WTC11 (cell line): ENCODE measurements around the gene ALK. TPM values are rescaled to one million over a fixed set of nuclear protein-coding genes. Genes with fewer than 3 reads are reported as not detected.

ENCODE experiments used
- ATAC-seq: fragments of 200-7000 bp; cut with Tn5 transposase; 2 replicates; pipeline ENCODE4 v1.10.0; 2021; ENCODE audit warnings: mild to moderate bottlenecking, moderate library complexity
- CTCF ChIA-PET: fragments of 300-600 bp; sonication (Branson Sonifier 250); formaldehyde crosslinking; loops from one replicate; lab custom pipeline; 2021; ENCODE audit warnings: antibody characterized with exemption; lab: Charles Lee
- POLR2A ChIA-PET: fragments of 350-600 bp; sonication (Branson Sonifier 250); formaldehyde crosslinking; loops from one replicate; lab custom pipeline; 2021; ENCODE audit warnings: antibody characterized with exemption; lab: Charles Lee
- DNase-seq: peaks from one replicate; pipeline ENCODE4 v3.0.0; 2021; ENCODE audit warnings: low spot score
- H3K27ac Mint-ChIP-seq: 2 replicates; pipeline ENCODE4 v1.8.0; 2021; ENCODE audit warnings: mixed read lengths
- H3K27me3 Mint-ChIP-seq: 2 replicates; pipeline ENCODE4 v1.8.0; 2021; ENCODE audit warnings: low read depth, mild to moderate bottlenecking, moderate library complexity, mixed read lengths
- H3K36me3 Mint-ChIP-seq: 2 replicates; pipeline ENCODE4 v1.8.0; 2021; ENCODE audit warnings: mixed read lengths
- H3K4me1 Mint-ChIP-seq: 2 replicates; pipeline ENCODE4 v1.8.0; 2022; ENCODE audit warnings: mixed read lengths
- H3K4me3 Mint-ChIP-seq: 2 replicates; pipeline ENCODE4 v1.8.0; 2021; ENCODE audit warnings: mild to moderate bottlenecking, moderate library complexity, mixed read lengths
- H3K9me3 Mint-ChIP-seq: 2 replicates; pipeline ENCODE4 v1.8.0; 2021; ENCODE audit warnings: mixed read lengths
- ETV6 ChIP-seq: sonication (generic); formaldehyde crosslinking; IDR thresholded peaks from 2 replicates; pipeline ENCODE4 v1.8.1; 2022; ENCODE audit warnings: mild to moderate bottlenecking, missing genetic modification reagents
- MAX ChIP-seq: sonication (generic); formaldehyde crosslinking; IDR thresholded peaks from 2 replicates; pipeline ENCODE4 v1.8.0; 2022; ENCODE audit warnings: mild to moderate bottlenecking, missing genetic modification reagents
- MLX ChIP-seq: sonication (generic); formaldehyde crosslinking; IDR thresholded peaks from 2 replicates; pipeline ENCODE4 v1.8.1; 2023; ENCODE audit warnings: mild to moderate bottlenecking, missing genetic modification reagents, moderate library complexity
- NR1H2 ChIP-seq: sonication (generic); formaldehyde crosslinking; IDR thresholded peaks from 2 replicates; pipeline ENCODE4 v1.9.0; 2021; ENCODE audit warnings: mild to moderate bottlenecking, moderate library complexity, missing genetic modification reagents
- NR3C1 ChIP-seq: sonication (generic); formaldehyde crosslinking; conservative IDR thresholded peaks from 2 replicates; pipeline ENCODE4 v1.8.1; 2023; ENCODE audit warnings: low read depth, mild to moderate bottlenecking, missing genetic modification reagents
- TP53 ChIP-seq: sonication (generic); formaldehyde crosslinking; IDR thresholded peaks from 2 replicates; pipeline ENCODE4 v1.8.1; 2023; ENCODE audit warnings: mild to moderate bottlenecking, missing genetic modification reagents
- ZNF138 ChIP-seq: sonication (generic); formaldehyde crosslinking; conservative IDR thresholded peaks from 2 replicates; pipeline ENCODE4 v1.8.1; 2022; ENCODE audit warnings: mild to moderate bottlenecking, moderate library complexity, missing genetic modification reagents
- ZNF232 ChIP-seq: sonication (generic); formaldehyde crosslinking; IDR thresholded peaks from 2 replicates; pipeline ENCODE4 v1.8.0; 2022; ENCODE audit warnings: mild to moderate bottlenecking, missing genetic modification reagents
- ZNF263 ChIP-seq: sonication (generic); formaldehyde crosslinking; IDR thresholded peaks from 2 replicates; pipeline ENCODE4 v1.8.1; 2022; ENCODE audit warnings: low read depth, mild to moderate bottlenecking, moderate library complexity, missing genetic modification reagents
- total RNA-seq: library from RNA; stranded (reverse); gene quantifications from 3 replicates; pipeline ENCODE4 v1.2.3, GENCODE V29; 2021
- TF ChIP-seq, protein P1 (sequence below): fragments of 250-450 bp; sonication (Bioruptor Pico); IDR thresholded peaks from 2 replicates; pipeline ENCODE4 v1.9.0; 2021; ENCODE audit warnings: mild to moderate bottlenecking, borderline replicate concordance
- TF ChIP-seq, protein P2 (sequence below): sonication (generic); formaldehyde crosslinking; IDR thresholded peaks from 2 replicates; pipeline ENCODE4 v1.8.0; 2022; ENCODE audit warnings: mild to moderate bottlenecking, missing genetic modification reagents
- TF ChIP-seq, protein P3 (sequence below): sonication (generic); formaldehyde crosslinking; IDR thresholded peaks from 2 replicates; pipeline ENCODE4 v1.8.1; 2023; ENCODE audit warnings: mild to moderate bottlenecking, missing genetic modification reagents, borderline replicate concordance
- TF ChIP-seq, protein P4 (sequence below): fragments of 250-450 bp; sonication (Bioruptor Pico); IDR thresholded peaks from 2 replicates; pipeline ENCODE4 v1.8.0; 2021; ENCODE audit warnings: mild to moderate bottlenecking
- TF ChIP-seq, protein P5 (sequence below): fragments of 200-600 bp; IDR thresholded peaks from 2 replicates; pipeline ENCODE4 v1.8.0; 2022; ENCODE audit warnings: antibody characterized with exemption
- TF ChIP-seq, protein P6 (sequence below): sonication (generic); formaldehyde crosslinking; IDR thresholded peaks from 2 replicates; pipeline ENCODE4 v1.8.0; 2022; ENCODE audit warnings: mild to moderate bottlenecking, missing genetic modification reagents

The ALK gene
- total RNA-seq, 1 experiment from 2014 or later, result not detected

GRCh38 chr2:29519338-29519925 lies 402.0 kb downstream of the ALK start (continued):
- TF ChIP-seq, protein P1, sequence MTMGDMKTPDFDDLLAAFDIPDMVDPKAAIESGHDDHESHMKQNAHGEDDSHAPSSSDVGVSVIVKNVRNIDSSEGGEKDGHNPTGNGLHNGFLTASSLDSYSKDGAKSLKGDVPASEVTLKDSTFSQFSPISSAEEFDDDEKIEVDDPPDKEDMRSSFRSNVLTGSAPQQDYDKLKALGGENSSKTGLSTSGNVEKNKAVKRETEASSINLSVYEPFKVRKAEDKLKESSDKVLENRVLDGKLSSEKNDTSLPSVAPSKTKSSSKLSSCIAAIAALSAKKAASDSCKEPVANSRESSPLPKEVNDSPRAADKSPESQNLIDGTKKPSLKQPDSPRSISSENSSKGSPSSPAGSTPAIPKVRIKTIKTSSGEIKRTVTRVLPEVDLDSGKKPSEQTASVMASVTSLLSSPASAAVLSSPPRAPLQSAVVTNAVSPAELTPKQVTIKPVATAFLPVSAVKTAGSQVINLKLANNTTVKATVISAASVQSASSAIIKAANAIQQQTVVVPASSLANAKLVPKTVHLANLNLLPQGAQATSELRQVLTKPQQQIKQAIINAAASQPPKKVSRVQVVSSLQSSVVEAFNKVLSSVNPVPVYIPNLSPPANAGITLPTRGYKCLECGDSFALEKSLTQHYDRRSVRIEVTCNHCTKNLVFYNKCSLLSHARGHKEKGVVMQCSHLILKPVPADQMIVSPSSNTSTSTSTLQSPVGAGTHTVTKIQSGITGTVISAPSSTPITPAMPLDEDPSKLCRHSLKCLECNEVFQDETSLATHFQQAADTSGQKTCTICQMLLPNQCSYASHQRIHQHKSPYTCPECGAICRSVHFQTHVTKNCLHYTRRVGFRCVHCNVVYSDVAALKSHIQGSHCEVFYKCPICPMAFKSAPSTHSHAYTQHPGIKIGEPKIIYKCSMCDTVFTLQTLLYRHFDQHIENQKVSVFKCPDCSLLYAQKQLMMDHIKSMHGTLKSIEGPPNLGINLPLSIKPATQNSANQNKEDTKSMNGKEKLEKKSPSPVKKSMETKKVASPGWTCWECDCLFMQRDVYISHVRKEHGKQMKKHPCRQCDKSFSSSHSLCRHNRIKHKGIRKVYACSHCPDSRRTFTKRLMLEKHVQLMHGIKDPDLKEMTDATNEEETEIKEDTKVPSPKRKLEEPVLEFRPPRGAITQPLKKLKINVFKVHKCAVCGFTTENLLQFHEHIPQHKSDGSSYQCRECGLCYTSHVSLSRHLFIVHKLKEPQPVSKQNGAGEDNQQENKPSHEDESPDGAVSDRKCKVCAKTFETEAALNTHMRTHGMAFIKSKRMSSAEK (CRISPR knock-in tag), result no peak
- TF ChIP-seq, protein P2, sequence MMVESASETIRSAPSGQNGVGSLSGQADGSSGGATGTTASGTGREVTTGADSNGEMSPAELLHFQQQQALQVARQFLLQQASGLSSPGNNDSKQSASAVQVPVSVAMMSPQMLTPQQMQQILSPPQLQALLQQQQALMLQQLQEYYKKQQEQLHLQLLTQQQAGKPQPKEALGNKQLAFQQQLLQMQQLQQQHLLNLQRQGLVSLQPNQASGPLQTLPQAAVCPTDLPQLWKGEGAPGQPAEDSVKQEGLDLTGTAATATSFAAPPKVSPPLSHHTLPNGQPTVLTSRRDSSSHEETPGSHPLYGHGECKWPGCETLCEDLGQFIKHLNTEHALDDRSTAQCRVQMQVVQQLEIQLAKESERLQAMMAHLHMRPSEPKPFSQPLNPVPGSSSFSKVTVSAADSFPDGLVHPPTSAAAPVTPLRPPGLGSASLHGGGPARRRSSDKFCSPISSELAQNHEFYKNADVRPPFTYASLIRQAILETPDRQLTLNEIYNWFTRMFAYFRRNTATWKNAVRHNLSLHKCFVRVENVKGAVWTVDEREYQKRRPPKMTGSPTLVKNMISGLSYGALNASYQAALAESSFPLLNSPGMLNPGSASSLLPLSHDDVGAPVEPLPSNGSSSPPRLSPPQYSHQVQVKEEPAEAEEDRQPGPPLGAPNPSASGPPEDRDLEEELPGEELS (CRISPR knock-in tag), result no peak
- no peak for TF ChIP-seq ZNF138 (CRISPR knock-in tag)
- TF ChIP-seq, all 79 proteins: peak for 0

GRCh38 chr2:29518646-29519337 lies 402.6 kb downstream of the ALK start:
- no peak overlapping the region for H3K4me3 Mint-ChIP-seq

DNA sequence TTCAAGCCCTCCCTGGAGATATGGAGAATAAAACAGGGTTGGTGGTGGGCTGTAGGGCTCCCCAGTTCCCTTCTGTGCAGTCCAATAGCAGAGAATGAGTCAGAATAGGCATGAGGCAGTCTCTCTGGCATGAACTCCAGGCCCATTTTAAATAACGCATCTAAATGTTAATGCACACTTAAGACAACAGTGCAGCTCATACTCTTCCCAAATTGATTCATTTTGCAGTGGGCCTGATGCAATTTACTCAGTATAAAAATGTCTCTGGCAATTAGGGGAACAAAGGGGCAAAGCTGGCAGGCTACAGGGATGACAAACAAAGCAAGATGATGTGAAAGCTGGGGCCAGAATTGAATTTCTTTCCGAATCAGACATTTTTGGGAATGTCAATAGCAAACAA lies 403.4 kb downstream of the ALK start:
- Mint-ChIP-seq H3K36me3 (no peaks in the 10 kb centered on the region), H3K27me3 (no peaks in the 10 kb centered on the region), H3K27ac (no peak overlapping the region), H3K9me3 (peaks cover 18% of the 10 kb centered on the region), H3K4me3 (no peak overlapping the region), H3K4me1 (peaks cover 13% of the 10 kb centered on the region)
- no peak for DNase-seq
- ATAC-seq, result no peak
- CTCF ChIA-PET, result no interaction called here
- POLR2A ChIA-PET, result no interaction called here
- TF ChIP-seq MAX (CRISPR knock-in tag), result no peak
- TF ChIP-seq, protein P3, sequence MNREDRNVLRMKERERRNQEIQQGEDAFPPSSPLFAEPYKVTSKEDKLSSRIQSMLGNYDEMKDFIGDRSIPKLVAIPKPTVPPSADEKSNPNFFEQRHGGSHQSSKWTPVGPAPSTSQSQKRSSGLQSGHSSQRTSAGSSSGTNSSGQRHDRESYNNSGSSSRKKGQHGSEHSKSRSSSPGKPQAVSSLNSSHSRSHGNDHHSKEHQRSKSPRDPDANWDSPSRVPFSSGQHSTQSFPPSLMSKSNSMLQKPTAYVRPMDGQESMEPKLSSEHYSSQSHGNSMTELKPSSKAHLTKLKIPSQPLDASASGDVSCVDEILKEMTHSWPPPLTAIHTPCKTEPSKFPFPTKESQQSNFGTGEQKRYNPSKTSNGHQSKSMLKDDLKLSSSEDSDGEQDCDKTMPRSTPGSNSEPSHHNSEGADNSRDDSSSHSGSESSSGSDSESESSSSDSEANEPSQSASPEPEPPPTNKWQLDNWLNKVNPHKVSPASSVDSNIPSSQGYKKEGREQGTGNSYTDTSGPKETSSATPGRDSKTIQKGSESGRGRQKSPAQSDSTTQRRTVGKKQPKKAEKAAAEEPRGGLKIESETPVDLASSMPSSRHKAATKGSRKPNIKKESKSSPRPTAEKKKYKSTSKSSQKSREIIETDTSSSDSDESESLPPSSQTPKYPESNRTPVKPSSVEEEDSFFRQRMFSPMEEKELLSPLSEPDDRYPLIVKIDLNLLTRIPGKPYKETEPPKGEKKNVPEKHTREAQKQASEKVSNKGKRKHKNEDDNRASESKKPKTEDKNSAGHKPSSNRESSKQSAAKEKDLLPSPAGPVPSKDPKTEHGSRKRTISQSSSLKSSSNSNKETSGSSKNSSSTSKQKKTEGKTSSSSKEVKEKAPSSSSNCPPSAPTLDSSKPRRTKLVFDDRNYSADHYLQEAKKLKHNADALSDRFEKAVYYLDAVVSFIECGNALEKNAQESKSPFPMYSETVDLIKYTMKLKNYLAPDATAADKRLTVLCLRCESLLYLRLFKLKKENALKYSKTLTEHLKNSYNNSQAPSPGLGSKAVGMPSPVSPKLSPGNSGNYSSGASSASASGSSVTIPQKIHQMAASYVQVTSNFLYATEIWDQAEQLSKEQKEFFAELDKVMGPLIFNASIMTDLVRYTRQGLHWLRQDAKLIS (CRISPR knock-in tag), result no peak
- no peak for TF ChIP-seq ETV6 (CRISPR knock-in tag)
- TF ChIP-seq NR3C1 (CRISPR knock-in tag), result no peak
- no peak for TF ChIP-seq TP53 (CRISPR knock-in tag)
- TF ChIP-seq, protein P4, sequence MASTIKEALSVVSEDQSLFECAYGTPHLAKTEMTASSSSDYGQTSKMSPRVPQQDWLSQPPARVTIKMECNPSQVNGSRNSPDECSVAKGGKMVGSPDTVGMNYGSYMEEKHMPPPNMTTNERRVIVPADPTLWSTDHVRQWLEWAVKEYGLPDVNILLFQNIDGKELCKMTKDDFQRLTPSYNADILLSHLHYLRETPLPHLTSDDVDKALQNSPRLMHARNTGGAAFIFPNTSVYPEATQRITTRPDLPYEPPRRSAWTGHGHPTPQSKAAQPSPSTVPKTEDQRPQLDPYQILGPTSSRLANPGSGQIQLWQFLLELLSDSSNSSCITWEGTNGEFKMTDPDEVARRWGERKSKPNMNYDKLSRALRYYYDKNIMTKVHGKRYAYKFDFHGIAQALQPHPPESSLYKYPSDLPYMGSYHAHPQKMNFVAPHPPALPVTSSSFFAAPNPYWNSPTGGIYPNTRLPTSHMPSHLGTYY (CRISPR knock-in tag), result no peak
- TF ChIP-seq, protein P5, sequence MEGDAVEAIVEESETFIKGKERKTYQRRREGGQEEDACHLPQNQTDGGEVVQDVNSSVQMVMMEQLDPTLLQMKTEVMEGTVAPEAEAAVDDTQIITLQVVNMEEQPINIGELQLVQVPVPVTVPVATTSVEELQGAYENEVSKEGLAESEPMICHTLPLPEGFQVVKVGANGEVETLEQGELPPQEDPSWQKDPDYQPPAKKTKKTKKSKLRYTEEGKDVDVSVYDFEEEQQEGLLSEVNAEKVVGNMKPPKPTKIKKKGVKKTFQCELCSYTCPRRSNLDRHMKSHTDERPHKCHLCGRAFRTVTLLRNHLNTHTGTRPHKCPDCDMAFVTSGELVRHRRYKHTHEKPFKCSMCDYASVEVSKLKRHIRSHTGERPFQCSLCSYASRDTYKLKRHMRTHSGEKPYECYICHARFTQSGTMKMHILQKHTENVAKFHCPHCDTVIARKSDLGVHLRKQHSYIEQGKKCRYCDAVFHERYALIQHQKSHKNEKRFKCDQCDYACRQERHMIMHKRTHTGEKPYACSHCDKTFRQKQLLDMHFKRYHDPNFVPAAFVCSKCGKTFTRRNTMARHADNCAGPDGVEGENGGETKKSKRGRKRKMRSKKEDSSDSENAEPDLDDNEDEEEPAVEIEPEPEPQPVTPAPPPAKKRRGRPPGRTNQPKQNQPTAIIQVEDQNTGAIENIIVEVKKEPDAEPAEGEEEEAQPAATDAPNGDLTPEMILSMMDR, result no peak
- no peak for TF ChIP-seq ZNF263 (CRISPR knock-in tag)
- TF ChIP-seq, protein P6, sequence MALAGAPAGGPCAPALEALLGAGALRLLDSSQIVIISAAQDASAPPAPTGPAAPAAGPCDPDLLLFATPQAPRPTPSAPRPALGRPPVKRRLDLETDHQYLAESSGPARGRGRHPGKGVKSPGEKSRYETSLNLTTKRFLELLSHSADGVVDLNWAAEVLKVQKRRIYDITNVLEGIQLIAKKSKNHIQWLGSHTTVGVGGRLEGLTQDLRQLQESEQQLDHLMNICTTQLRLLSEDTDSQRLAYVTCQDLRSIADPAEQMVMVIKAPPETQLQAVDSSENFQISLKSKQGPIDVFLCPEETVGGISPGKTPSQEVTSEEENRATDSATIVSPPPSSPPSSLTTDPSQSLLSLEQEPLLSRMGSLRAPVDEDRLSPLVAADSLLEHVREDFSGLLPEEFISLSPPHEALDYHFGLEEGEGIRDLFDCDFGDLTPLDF (CRISPR knock-in tag), result no peak

More at GRCh38 chr2:29518646-29519337, 402.6 kb downstream of the ALK start:
- POLR2A ChIA-PET, result no interaction called here
- H3K27me3 Mint-ChIP-seq, result no peaks in the 10 kb centered on the region
- no peak overlapping the region for H3K27ac Mint-ChIP-seq
- TF ChIP-seq ZNF232 (CRISPR knock-in tag) (no peak), NR1H2 (CRISPR knock-in tag) (no peak), MLX (CRISPR knock-in tag) (no peak)
- ATAC-seq, result no peak
- H3K9me3 Mint-ChIP-seq, result peaks cover 18% of the 10 kb centered on the region
- no peaks in the 10 kb centered on the region for H3K36me3 Mint-ChIP-seq
- CTCF ChIA-PET, result no interaction called here
- peaks cover 13% of the 10 kb centered on the region for H3K4me1 Mint-ChIP-seq
- no peak for DNase-seq
